SU-DHL-6 (cell line): ENCODE measurements around the gene EME1.

Experiments used
- H2AFZ ChIP-seq: fragments of 200-600 bp; sonication (generic); 2 replicates; pipeline ENCODE4 v1.6.1; 2014; ENCODE audit warnings: low read depth, mild to moderate bottlenecking, moderate library complexity, mixed read lengths, antibody characterized with exemption, low read length; ENCODE audit not compliant: severe bottlenecking
- H3F3A ChIP-seq: fragments of 200-600 bp; shearing (Covaris generic); 2 replicates; pipeline ENCODE4 v1.6.0; 2016; ENCODE audit warnings: antibody characterized with exemption, mild to moderate bottlenecking; ENCODE audit not compliant: insufficient read depth
- H3K27ac ChIP-seq: fragments of 200-600 bp; sonication (generic); 2 replicates; pipeline ENCODE4 v1.5.1; 2016; ENCODE audit warnings: low read depth, mild to moderate bottlenecking, low read length, moderate library complexity, mixed read lengths
- H3K27me3 ChIP-seq: fragments of 200-600 bp; sonication (generic), shearing (Covaris generic); 2 replicates; pipeline ENCODE4 v1.6.0; 2014; ENCODE audit warnings: mild to moderate bottlenecking, low read length
- H3K36me3 ChIP-seq: fragments of 200-600 bp; sonication (generic); 2 replicates; pipeline ENCODE4 v1.6.1; 2014; ENCODE audit warnings: mild to moderate bottlenecking, low read length, mixed read lengths
- H3K4me2 ChIP-seq: fragments of 300-600, 200-600 bp; shearing (Covaris generic), sonication (generic); 2 replicates; pipeline ENCODE4 v1.6.0; 2014; ENCODE audit warnings: low read length, low read depth, mild to moderate bottlenecking; ENCODE audit not compliant: poor library complexity, severe bottlenecking
- H3K4me3 ChIP-seq: fragments of 200-600 bp; sonication (generic); 2 replicates; pipeline ENCODE4 v1.5.1; 2014; ENCODE audit warnings: antibody characterized with exemption, low read length, mild to moderate bottlenecking, mixed read lengths; ENCODE audit not compliant: insufficient read depth, poor library complexity, severe bottlenecking
- H3K79me2 ChIP-seq: fragments of 200-600 bp; sonication (generic); 2 replicates; pipeline ENCODE4 v1.6.1; 2014; ENCODE audit warnings: mild to moderate bottlenecking, low read length, moderate library complexity; ENCODE audit not compliant: insufficient read depth
- H3K9ac ChIP-seq: fragments of 200-600 bp; sonication (generic); 2 replicates; pipeline ENCODE4 v1.7.0; 2014; ENCODE audit warnings: mild to moderate bottlenecking, low read length
- H3K9me2 ChIP-seq: fragments of 200-600 bp; sonication (generic); replicated peaks from 2 replicates; pipeline ENCODE4 v1.6.1; 2014; ENCODE audit warnings: low read length; ENCODE audit not compliant: insufficient read depth
- H3K9me3 ChIP-seq: fragments of 200-600 bp; sonication (generic); 2 replicates; pipeline ENCODE4 v1.6.1; 2014; ENCODE audit warnings: low read length, mixed read lengths; ENCODE audit not compliant: insufficient read depth
- H4K20me1 ChIP-seq: fragments of 200-600 bp; sonication (generic); 2 replicates; pipeline ENCODE4 v1.6.1; 2014; ENCODE audit warnings: low read depth, mild to moderate bottlenecking, antibody characterized with exemption, low read length, moderate library complexity, mixed read lengths
- CTCF ChIP-seq: fragments of 200-600 bp; sonication (generic); IDR thresholded peaks from one replicate; pipeline ENCODE4 v1.5.1; 2017; ENCODE audit warnings: antibody characterized with exemption, mild to moderate bottlenecking, low read length, moderate library complexity; ENCODE audit not compliant: insufficient read depth, poor library complexity, severe bottlenecking
- EZH2phosphoT487 ChIP-seq: fragments of 200-600 bp; sonication (generic), shearing (Covaris generic); conservative IDR thresholded peaks from 2 replicates; pipeline ENCODE4 v1.6.1; 2018; ENCODE audit warnings: mild to moderate bottlenecking, antibody characterized with exemption, low read length, moderate library complexity, mixed read lengths

EME1 gene

GRCh38 chr17:50370052-50370451, 3.0 kb upstream of the EME1 start:
- no peak overlapping the region for H2AFZ ChIP-seq
- no peak overlapping the region for H3K4me2 ChIP-seq
- peaks cover 8% of the 10 kb centered on the region; the same call in 1 of the 2 replicates for H3F3A ChIP-seq
- H3K9ac ChIP-seq: no peak overlapping the region
- no peak overlapping the region for H3K27ac ChIP-seq
- H3K9me3 ChIP-seq: no peaks in the 10 kb centered on the region
- H3K9me2 ChIP-seq: no peaks in the 10 kb centered on the region
- H4K20me1 ChIP-seq: no peaks in the 10 kb centered on the region
- TF ChIP-seq EZH2phosphoT487 (no peak), CTCF (no peak)
- H3K4me3 ChIP-seq: no peak overlapping the region
- H3K36me3 ChIP-seq: peaks cover 16% of the 10 kb centered on the region
- H3K27me3 ChIP-seq: no peaks in the 10 kb centered on the region
- H3K79me2 ChIP-seq: peaks cover 35% of the 10 kb centered on the region

- H4K20me1 ChIP-seq: no peaks in the 10 kb centered on the region
- H3K4me2 ChIP-seq: peak overlapping the region; percentile 76
- H3F3A ChIP-seq: peaks cover 13% of the 10 kb centered on the region; the same call in 1 of the 2 replicates
- no peak overlapping the region for H3K27ac ChIP-seq
- TF ChIP-seq EZH2phosphoT487 (no peak), CTCF (no peak)
- H3K27me3 ChIP-seq: no peaks in the 10 kb centered on the region
- H3K79me2 ChIP-seq: peaks cover 35% of the 10 kb centered on the region
- peaks cover 16% of the 10 kb centered on the region for H3K36me3 ChIP-seq
- peak overlapping the region; percentile 78 for H3K9ac ChIP-seq
- peak overlapping the region; percentile 64 for H3K4me3 ChIP-seq
- no peaks in the 10 kb centered on the region for H3K9me2 ChIP-seq
- H2AFZ ChIP-seq: no peak overlapping the region
- no peaks in the 10 kb centered on the region for H3K9me3 ChIP-seq
These were observed 1.5 kb upstream of the EME1 start for GRCh38 chr17:50371526-50371925.

- H3K36me3 ChIP-seq: peaks cover 16% of the 10 kb centered on the region
- peaks cover 35% of the 10 kb centered on the region for H3K79me2 ChIP-seq
- peak overlapping the region; percentile 76 for H3K4me2 ChIP-seq
- H3K9me3 ChIP-seq: no peaks in the 10 kb centered on the region
- peak overlapping the region; percentile 76 for H3K27ac ChIP-seq
- TF ChIP-seq EZH2phosphoT487 (no peak), CTCF (no peak)
- peak overlapping the region; percentile 64 for H3K4me3 ChIP-seq
- H3K9me2 ChIP-seq: no peaks in the 10 kb centered on the region
- H3K9ac ChIP-seq: peak overlapping the region; percentile 78
- H2AFZ ChIP-seq: peak overlapping the region; percentile 59
- H3K27me3 ChIP-seq: no peaks in the 10 kb centered on the region
- no peaks in the 10 kb centered on the region for H4K20me1 ChIP-seq
- peaks cover 13% of the 10 kb centered on the region; the same call in 1 of the 2 replicates for H3F3A ChIP-seq
These were observed 739 bp upstream of the EME1 start for GRCh38 chr17:50372222-50372757.
